CD8-positive, alpha-beta memory T cell (primary cell): ENCODE data around the gene CD19. TPM values are rescaled to one million over a fixed set of nuclear protein-coding genes. Genes with fewer than 3 reads are reported as not detected.

Experiments used
- CTCF ChIA-PET: fragments of 350-600 bp; sonication (Branson Sonifier 250); formaldehyde crosslinking; loops from one replicate; lab custom pipeline; 2021; ENCODE audit warnings: antibody characterized with exemption; lab: Charles Lee
- POLR2A ChIA-PET: fragments of 350-600 bp; sonication (Branson Sonifier 250); formaldehyde crosslinking; loops from one replicate; lab custom pipeline; 2021; ENCODE audit warnings: antibody characterized with exemption; lab: Charles Lee
- DNase-seq, 5 donors: peaks; one replicate each; pipeline versions ENCODE4 v3.0.0 to v3.0.0-alpha.2; 2020 to 2022; ENCODE audit warnings: mixed read lengths in 1 of 5
- H3K27ac ChIP-seq: one replicate; pipeline ENCODE4 v1.7.0; 2013; ENCODE audit warnings: low read depth, mild to moderate bottlenecking, low read length, moderate library complexity
- H3K27me3 ChIP-seq: 2 replicates; pipeline ENCODE4 v1.7.0; 2013; ENCODE audit warnings: low read length, mild to moderate bottlenecking; ENCODE audit not compliant: insufficient read depth, poor library complexity, severe bottlenecking
- H3K36me3 ChIP-seq: 2 replicates; pipeline ENCODE4 v1.7.0; 2013; ENCODE audit warnings: mild to moderate bottlenecking, low read length, moderate library complexity; ENCODE audit not compliant: insufficient read depth
- H3K4me1 ChIP-seq: 2 replicates; pipeline ENCODE4 v1.7.0; 2013; ENCODE audit warnings: mild to moderate bottlenecking, low read length, moderate library complexity; ENCODE audit not compliant: insufficient read depth
- H3K4me3 ChIP-seq: 2 replicates; pipeline ENCODE4 v1.7.0; 2013; ENCODE audit warnings: mild to moderate bottlenecking, low read length
- H3K9me3 ChIP-seq: 2 replicates; pipeline ENCODE4 v1.7.0; 2013; ENCODE audit warnings: mild to moderate bottlenecking, low read length
- H3K27ac Mint-ChIP-seq, 8 donors: one replicate each; pipeline ENCODE4 v1.8.0; 2020 to 2021; ENCODE audit warnings: mixed read lengths in 8 of 8, mild to moderate bottlenecking in 6 of 8, inconsistent platforms in 3 of 8, moderate library complexity in 3 of 8
- H3K27me3 Mint-ChIP-seq, 2 donors: one replicate each; pipeline ENCODE4 v1.8.0; 2020 to 2021; ENCODE audit warnings: mixed read lengths in 2 of 2, mild to moderate bottlenecking in 1 of 2, moderate library complexity in 1 of 2
- H3K36me3 Mint-ChIP-seq, 3 donors: one replicate each; pipeline ENCODE4 v1.8.0; 2020 to 2021; ENCODE audit warnings: mixed read lengths in 3 of 3, inconsistent platforms in 1 of 3, mild to moderate bottlenecking in 1 of 3
- H3K4me1 Mint-ChIP-seq, 3 donors: one replicate each; pipeline ENCODE4 v1.8.0; 2020 to 2021; ENCODE audit warnings: mixed read lengths in 3 of 3, inconsistent platforms in 1 of 3, mild to moderate bottlenecking in 1 of 3
- H3K4me3 Mint-ChIP-seq, 7 donors: one replicate each; pipeline ENCODE4 v1.8.0; 2020 to 2021; ENCODE audit warnings: mixed read lengths in 7 of 7, mild to moderate bottlenecking in 6 of 7, moderate library complexity in 4 of 7, inconsistent platforms in 2 of 7
- H3K9me3 Mint-ChIP-seq, 5 donors: one replicate each; pipeline ENCODE4 v1.8.0; 2020 to 2022; ENCODE audit warnings: mixed read lengths in 5 of 5, mild to moderate bottlenecking in 3 of 5, moderate library complexity in 2 of 5, inconsistent platforms in 1 of 5
- polyA plus RNA-seq: library from polyadenylated mRNA; unstranded; fragments of 300-500 nt; fragmentation: Illumina TruSeq; gene quantifications from one replicate; pipeline ENCODE4 v1.2.3, GENCODE V29; 2021
- total RNA-seq, 2 experiments: library from RNA; stranded (reverse); gene quantifications; one replicate each; pipeline ENCODE4 v1.2.3, GENCODE V29; 2021

CD19 gene
- total and polyA plus RNA-seq, 3 experiments from 2014 or later: not detected

GRCh38 chr16:28984091-28984490, 52.3 kb downstream of the CD19 start:
- peaks cover 7% of the 10 kb centered on the region for H3K9me3 ChIP-seq
- Mint-ChIP-seq H3K4me1 (peaks cover 32 to 57% (median 37%) of the 10 kb centered on the region in 3 donors), H3K27me3 (no peaks in the 10 kb centered on the region), H3K4me3 (peak overlapping the region; percentile 65 to 99 (median 97)), H3K36me3 (peaks cover 16 to 78% (median 19%) of the 10 kb centered on the region in 3 donors), H3K27ac (peak overlapping the region; percentile 77 to 98 (median 93)), H3K9me3 (peaks cover 0 to 7% (median 1%) of the 10 kb centered on the region in 5 donors)
- peak overlapping the region; percentile 75 for H3K4me3 ChIP-seq
- peaks cover 36% of the 10 kb centered on the region for H3K4me1 ChIP-seq
- no peak for DNase-seq
- H3K36me3 ChIP-seq: peaks cover 30% of the 10 kb centered on the region
- ChIA-PET POLR2A (interaction anchor here (0.7 to 4.1 kb wide), 4 partner anchors 10 to 161 kb away, joined by 3 to 20 read pairs (median 4); partner anchors contain the start of genes ATXN2L and SPNS1), CTCF (interaction anchor here (6.3 kb wide), 1 partner anchor 10 kb away, joined by 41 read pairs; the partner anchor contains the start of gene SPNS1)
- no peaks in the 10 kb centered on the region for H3K27me3 ChIP-seq
- H3K27ac ChIP-seq: peak overlapping the region; percentile 54

- Histone ChIP-seq H3K27ac (peak within 1 kb of the TSS; percentile 72), H3K4me3 (peak within 1 kb of the TSS; percentile 88), H3K4me1 (peaks cover 42% of the 10 kb centered on the region), H3K9me3 (peaks cover 7% of the 10 kb centered on the region), H3K27me3 (no peaks in the 10 kb centered on the region), H3K36me3 (peaks cover 34% of the 10 kb centered on the region)
- Mint-ChIP-seq H3K27ac (peak within 1 kb of the TSS; percentile 91 to 99 (median 96)), H3K4me1 (peaks cover 35 to 62% (median 43%) of the 10 kb centered on the region in 3 donors), H3K4me3 (peak within 1 kb of the TSS; percentile 94 to 99 (median 99)), H3K27me3 (no peaks in the 10 kb centered on the region), H3K36me3 (peaks cover 16 to 81% (median 19%) of the 10 kb centered on the region in 3 donors), H3K9me3 (peaks cover 0 to 7% (median 1%) of the 10 kb centered on the region in 5 donors)
- CTCF ChIA-PET: interaction anchor here (1.6 to 6.3 kb wide), 3 partner anchors 10 to 23 kb away, joined by 3 to 41 read pairs (median 5); partner anchors contain the start of gene SPNS1
- DNase-seq: peak; percentile 69 to 87 (median 78)
- POLR2A ChIA-PET: interaction anchor here (0.5 to 4.1 kb wide), 6 partner anchors 10 to 162 kb away, joined by 3 to 20 read pairs (median 4); partner anchors contain the start of genes ATXN2L, SH2B1 and SPNS1
Observed at GRCh38 chr16:28984619-28985135, 52.9 kb downstream of the CD19 start, which contains the start of gene LAT. LAT (plus strand) TSS chr16:28985052; CDS start chr16:28985418, 366 bp downstream.

- POLR2A ChIA-PET: interaction anchor here (0.5 to 4.1 kb wide), 5 partner anchors 9 to 122 kb away, joined by 3 to 20 read pairs (median 5); partner anchors contain the start of genes SH2B1 and SPNS1
- DNase-seq: no peak
- Mint-ChIP-seq H3K4me1 (peaks cover 40 to 70% (median 50%) of the 10 kb centered on the region in 3 donors), H3K36me3 (peaks cover 16 to 86% (median 24%) of the 10 kb centered on the region in 3 donors), H3K9me3 (peaks cover 0 to 7% (median 1%) of the 10 kb centered on the region in 5 donors), H3K27ac (peak overlapping the region; percentile 91 to 99 (median 96)), H3K27me3 (no peaks in the 10 kb centered on the region), H3K4me3 (peak overlapping the region; percentile 94 to 99 (median 99))
- peak overlapping the region; percentile 72 for H3K27ac ChIP-seq
- H3K9me3 ChIP-seq: peaks cover 7% of the 10 kb centered on the region
- CTCF ChIA-PET: interaction anchor here (1.6 to 6.3 kb wide), 4 partner anchors 8 to 22 kb away, joined by 3 to 41 read pairs (median 15); partner anchors contain the start of gene SPNS1
- H3K27me3 ChIP-seq: no peaks in the 10 kb centered on the region
- peaks cover 34% of the 10 kb centered on the region for H3K36me3 ChIP-seq
- peaks cover 50% of the 10 kb centered on the region for H3K4me1 ChIP-seq
- H3K4me3 ChIP-seq: peak overlapping the region; percentile 88
Observed at GRCh38 chr16:28985211-28986041, 53.7 kb downstream of the CD19 start.

- H3K4me3 Mint-ChIP-seq: peak overlapping the region; percentile 94 to 99 (median 99)
- DNase-seq: no peak
- peaks cover 32% of the 10 kb centered on the region for H3K36me3 ChIP-seq
- H3K4me1 ChIP-seq: peaks cover 56% of the 10 kb centered on the region
- peak overlapping the region; percentile 91 to 99 (median 96) for H3K27ac Mint-ChIP-seq
- peaks cover 16 to 86% (median 26%) of the 10 kb centered on the region in 3 donors for H3K36me3 Mint-ChIP-seq
- no peaks in the 10 kb centered on the region for H3K27me3 Mint-ChIP-seq
- H3K9me3 ChIP-seq: peaks cover 7% of the 10 kb centered on the region
- POLR2A ChIA-PET: interaction anchor here (0.8 to 4.1 kb wide), 5 partner anchors 8 to 35 kb away, joined by 3 to 20 read pairs (median 4); partner anchors contain the start of gene SPNS1
- CTCF ChIA-PET: interaction anchor here (1.6 to 6.3 kb wide), 4 partner anchors 8 to 22 kb away, joined by 3 to 41 read pairs (median 15); partner anchors contain the start of gene SPNS1
- peak overlapping the region; percentile 72 for H3K27ac ChIP-seq
- peak overlapping the region; percentile 88 for H3K4me3 ChIP-seq
- H3K9me3 Mint-ChIP-seq: peaks cover 0 to 7% (median 1%) of the 10 kb centered on the region in 5 donors
- H3K27me3 ChIP-seq: no peaks in the 10 kb centered on the region
- H3K4me1 Mint-ChIP-seq: peaks cover 46 to 76% (median 56%) of the 10 kb centered on the region in 3 donors
Observed at GRCh38 chr16:28986046-28986445, 54.3 kb downstream of the CD19 start.

- Mint-ChIP-seq H3K27ac (peak overlapping the region; percentile 91 to 99 (median 96)), H3K4me3 (peak overlapping the region; percentile 94 to 99 (median 99)), H3K36me3 (peaks cover 16 to 85% (median 26%) of the 10 kb centered on the region in 3 donors), H3K27me3 (no peaks in the 10 kb centered on the region), H3K4me1 (peaks cover 46 to 79% (median 56%) of the 10 kb centered on the region in 3 donors), H3K9me3 (peaks cover 0 to 7% (median 1%) of the 10 kb centered on the region in 5 donors)
- peaks cover 7% of the 10 kb centered on the region for H3K9me3 ChIP-seq
- POLR2A ChIA-PET: interaction anchor here (0.8 to 4.1 kb wide), 6 partner anchors 10 to 35 kb away, joined by 3 to 20 read pairs (median 6); partner anchors contain the start of gene SPNS1
- no peak for DNase-seq
- CTCF ChIA-PET: interaction anchor here (1.3 to 6.3 kb wide), 5 partner anchors 9 to 89 kb away, joined by 4 to 41 read pairs (median 8); partner anchors contain the start of gene SPNS1
- H3K4me1 ChIP-seq: peaks cover 56% of the 10 kb centered on the region
- H3K36me3 ChIP-seq: peaks cover 28% of the 10 kb centered on the region
- H3K27me3 ChIP-seq: no peaks in the 10 kb centered on the region
- H3K4me3 ChIP-seq: peak overlapping the region; percentile 88
- peak overlapping the region; percentile 72 for H3K27ac ChIP-seq
Observed at GRCh38 chr16:28986492-28986891, 54.7 kb downstream of the CD19 start.

- H3K4me1 Mint-ChIP-seq: peaks cover 49 to 81% (median 58%) of the 10 kb centered on the region in 3 donors
- peak overlapping the region; percentile 30 for H3K27ac ChIP-seq
- H3K36me3 ChIP-seq: peaks cover 26% of the 10 kb centered on the region
- peaks cover 7% of the 10 kb centered on the region for H3K9me3 ChIP-seq
- H3K27me3 ChIP-seq: no peaks in the 10 kb centered on the region
- H3K4me3 Mint-ChIP-seq: peak overlapping the region; percentile 94 to 99 (median 99)
- H3K4me1 ChIP-seq: peaks cover 56% of the 10 kb centered on the region
- H3K27me3 Mint-ChIP-seq: no peaks in the 10 kb centered on the region
- DNase-seq: no peak
- H3K9me3 Mint-ChIP-seq: peaks cover 0 to 7% (median 1%) of the 10 kb centered on the region in 5 donors
- ChIA-PET POLR2A (interaction anchor here (0.8 to 4.1 kb wide), 9 partner anchors 9 to 34 kb away, joined by 3 to 20 read pairs (median 6); partner anchors contain the start of gene SPNS1), CTCF (interaction anchor here (0.7 to 6.3 kb wide), 5 partner anchors 10 to 88 kb away, joined by 3 to 41 read pairs (median 8); partner anchors contain the start of gene SPNS1)
- H3K4me3 ChIP-seq: peak overlapping the region; percentile 88
- H3K27ac Mint-ChIP-seq: peak overlapping the region; percentile 90 to 99 (median 96)
- peaks cover 16 to 83% (median 26%) of the 10 kb centered on the region in 3 donors for H3K36me3 Mint-ChIP-seq
Observed at GRCh38 chr16:28987170-28987853, 55.5 kb downstream of the CD19 start.
